OCI-LY7 (cell line): ENCODE data around the gene PCED1B.

Experiments
- CTCF ChIP-seq: fragments of 200-600 bp; sonication (generic); conservative IDR thresholded peaks from 2 replicates; pipeline ENCODE4 v1.5.1; 2014; ENCODE audit warnings: mild to moderate bottlenecking, antibody characterized with exemption, low read length, moderate library complexity, mixed read lengths
- EZH2phosphoT487 ChIP-seq: fragments of 200-600 bp; sonication (generic); IDR thresholded peaks from 2 replicates; pipeline ENCODE4 v1.6.1; 2018; ENCODE audit warnings: low read depth, borderline replicate concordance, mild to moderate bottlenecking, mixed run types, antibody characterized with exemption, low read length, moderate library complexity, mixed read lengths

DNA sequence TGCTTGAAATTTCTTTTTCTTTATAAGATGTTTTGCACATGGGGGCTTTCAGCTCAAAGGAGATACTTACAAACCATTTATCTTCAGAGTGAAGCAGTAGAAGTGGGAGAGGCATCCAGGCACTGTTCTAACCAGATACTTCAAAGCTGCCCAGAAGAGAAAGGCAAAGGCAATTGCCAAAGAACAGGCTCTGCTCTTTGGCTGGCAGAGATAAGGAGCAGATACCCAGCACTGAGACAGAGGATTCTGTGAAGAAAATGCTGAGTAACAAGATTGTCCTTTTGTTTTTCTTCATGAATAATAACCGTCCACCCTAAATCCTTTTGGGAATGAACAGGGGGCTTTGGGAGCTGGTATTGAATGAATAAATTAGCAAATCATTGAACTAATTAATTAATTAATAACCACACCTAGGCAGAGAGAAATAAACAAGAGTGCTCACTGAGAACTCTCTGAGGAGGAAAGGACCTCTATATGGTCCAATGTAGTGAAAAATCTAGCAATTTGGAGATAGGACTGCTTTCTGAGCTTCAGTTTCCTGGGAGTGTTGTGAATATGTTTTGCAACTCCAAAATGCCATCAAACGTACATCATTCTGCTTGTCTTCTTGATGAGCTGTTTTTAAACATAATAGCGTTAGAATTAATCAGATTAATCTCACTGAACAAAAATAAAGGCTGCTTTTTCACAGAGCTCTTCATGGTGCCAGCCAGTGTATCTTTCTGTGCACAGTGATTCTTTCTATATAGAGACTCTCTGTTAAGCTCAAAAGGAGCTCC is 193.2 kb downstream of the PCED1B start:
- no peak for TF ChIP-seq CTCF
- TF ChIP-seq EZH2phosphoT487: no peak
